Skeletal muscle cell (primary cell): ENCODE measurements around the gene TBRG4.

Source experiments
- DNase-seq: peaks from one replicate; pipeline ENCODE4 v3.0.0-alpha.2; 2010; ENCODE audit warnings: low read depth
- H3K4me3 ChIP-seq: 2 replicates; pipeline ENCODE4 v1.5.1; 2011; ENCODE audit warnings: low read depth, mild to moderate bottlenecking, control low read depth, low read length, moderate library complexity

TBRG4 gene

GRCh38 chr7:45099891-45100760 is 11.4 kb downstream of the TBRG4 start:
- no peak overlapping the region for H3K4me3 ChIP-seq
- no peak for DNase-seq

- no peak overlapping the region for H3K4me3 ChIP-seq
- DNase-seq: no peak
Measured at GRCh38 chr7:45098983-45099839, 12.3 kb downstream of the TBRG4 start.

- H3K4me3 ChIP-seq: no peak overlapping the region
- DNase-seq: no peak
Measured at GRCh38 chr7:45092931-45093235, 18.6 kb downstream of the TBRG4 start.

- H3K4me3 ChIP-seq: no peak overlapping the region
- no peak for DNase-seq
Measured at GRCh38 chr7:45092100-45092930, 19.2 kb downstream of the TBRG4 start.

GRCh38 chr7:45089341-45089891 is 22.1 kb downstream of the TBRG4 start:
- H3K4me3 ChIP-seq: peak overlapping the region; percentile 64
- DNase-seq: no peak

- H3K4me3 ChIP-seq: peak within 1 kb of the TSS; percentile 64
- DNase-seq: no peak
Measured at GRCh38 chr7:45088821-45089340, 22.6 kb downstream of the TBRG4 start, which contains the start of gene NACAD. NACAD (minus strand) TSS chr7:45088969; CDS start chr7:45088894, 75 bp downstream.

GRCh38 chr7:45088146-45088701 is 23.3 kb downstream of the TBRG4 start:
- no peak for DNase-seq
- H3K4me3 ChIP-seq: peak overlapping the region; percentile 64

- DNase-seq: no peak
- peak overlapping the region; percentile 64 for H3K4me3 ChIP-seq
Measured at GRCh38 chr7:45087301-45088145, 24.0 kb downstream of the TBRG4 start.

- no peak overlapping the region for H3K4me3 ChIP-seq
- no peak for DNase-seq
Measured at GRCh38 chr7:45086331-45087065, 25.0 kb downstream of the TBRG4 start.

GRCh38 chr7:45085619-45086200 is 25.8 kb downstream of the TBRG4 start:
- no peak for DNase-seq
- no peak overlapping the region for H3K4me3 ChIP-seq

GRCh38 chr7:45084901-45085618 is 26.4 kb downstream of the TBRG4 start:
- no peak for DNase-seq
- no peak overlapping the region for H3K4me3 ChIP-seq

- H3K4me3 ChIP-seq: no peak overlapping the region
- DNase-seq: no peak
Measured at GRCh38 chr7:45084336-45084735, 27.2 kb downstream of the TBRG4 start.

- DNase-seq: no peak
- no peak overlapping the region for H3K4me3 ChIP-seq
Measured at GRCh38 chr7:45082831-45083331, 28.6 kb downstream of the TBRG4 start.

GRCh38 chr7:45082031-45082830 is 29.3 kb downstream of the TBRG4 start:
- H3K4me3 ChIP-seq: no peak overlapping the region
- DNase-seq: no peak

GRCh38 chr7:45081670-45081974 is 29.9 kb downstream of the TBRG4 start:
- H3K4me3 ChIP-seq: no peak overlapping the region
- no peak for DNase-seq
